Lower leg skin (tissue), 3 donors: ENCODE results near the gene CCNJ.

ENCODE experiments used
- POLR2A ChIP-seq, 2 donors: fragments of 450-650 bp; IDR thresholded peaks; one replicate each; pipeline ENCODE4 v1.6.1; 2016 to 2017; ENCODE audit warnings: antibody characterized with exemption in 2 of 2, mild to moderate bottlenecking in 1 of 2, moderate library complexity in 1 of 2
- TF ChIP-seq, protein P1 (sequence below), 3 donors: fragments of 450-650 bp; IDR thresholded peaks; one replicate each; pipeline ENCODE4 v1.5.1; 2016; ENCODE audit warnings: antibody characterized with exemption in 3 of 3, mild to moderate bottlenecking in 3 of 3, moderate library complexity in 2 of 3

- TF ChIP-seq POLR2A (IDR thresholded peaks at IDR 0.05): no peak
- TF ChIP-seq, protein P1, sequence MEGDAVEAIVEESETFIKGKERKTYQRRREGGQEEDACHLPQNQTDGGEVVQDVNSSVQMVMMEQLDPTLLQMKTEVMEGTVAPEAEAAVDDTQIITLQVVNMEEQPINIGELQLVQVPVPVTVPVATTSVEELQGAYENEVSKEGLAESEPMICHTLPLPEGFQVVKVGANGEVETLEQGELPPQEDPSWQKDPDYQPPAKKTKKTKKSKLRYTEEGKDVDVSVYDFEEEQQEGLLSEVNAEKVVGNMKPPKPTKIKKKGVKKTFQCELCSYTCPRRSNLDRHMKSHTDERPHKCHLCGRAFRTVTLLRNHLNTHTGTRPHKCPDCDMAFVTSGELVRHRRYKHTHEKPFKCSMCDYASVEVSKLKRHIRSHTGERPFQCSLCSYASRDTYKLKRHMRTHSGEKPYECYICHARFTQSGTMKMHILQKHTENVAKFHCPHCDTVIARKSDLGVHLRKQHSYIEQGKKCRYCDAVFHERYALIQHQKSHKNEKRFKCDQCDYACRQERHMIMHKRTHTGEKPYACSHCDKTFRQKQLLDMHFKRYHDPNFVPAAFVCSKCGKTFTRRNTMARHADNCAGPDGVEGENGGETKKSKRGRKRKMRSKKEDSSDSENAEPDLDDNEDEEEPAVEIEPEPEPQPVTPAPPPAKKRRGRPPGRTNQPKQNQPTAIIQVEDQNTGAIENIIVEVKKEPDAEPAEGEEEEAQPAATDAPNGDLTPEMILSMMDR (IDR thresholded peaks at IDR 0.05): no peak
Measured at GRCh38 chr10:96043033-96043892, at the start of gene CCNJ.
